ENCODE results near the gene RHCE. TPM values are rescaled to one million over a fixed set of nuclear protein-coding genes. Genes with fewer than 3 reads are reported as not detected.
"Not testable (repeated sequence)": the region's sequence is repeated elsewhere in the genome, so short reads cannot be mapped to it uniquely, and the experiment has no call there.

Gene RHCE
- total and polyA plus RNA-seq, 9 of the 15 experiments (the other 6 are each of a cell fraction or from before 2014, with no cell fraction given) = 5.4 to 31.5 (median 12.6) TPM

GRCh38 chr1:25322127-25322526, 98.5 kb downstream of the RHCE start:
- ATAC-seq = peak; percentile 86
- H3K27me3 ChIP-seq (ENCODE audit: control insufficient read depth in 2 of 2, insufficient read depth in 2 of 2, low read length in 2 of 2); H3K79me2 ChIP-seq (ENCODE audit: control insufficient read depth, insufficient read depth, low read length); H3K9ac ChIP-seq (ENCODE audit: insufficient read depth in 1 of 2, low read depth in 2 of 2, low read length in 2 of 2); in situ Hi-C loops (cut with MboI); H3K36me3 ChIP-seq (ENCODE audit: control insufficient read depth, insufficient read depth, low read length); POLR2A ChIA-PET; H3K9me1 ChIP-seq (ENCODE audit: control insufficient read depth, insufficient read depth, low read length); H3K27ac ChIP-seq (ENCODE audit: extremely low read depth, low read depth, low read length); CTCF ChIA-PET (ENCODE audit: low intra/inter-chr PET ratio); intact Hi-C loops (cut with micrococcal nuclease); H3K4me3 ChIP-seq; H3K9me3 ChIP-seq (replicated peaks; ENCODE audit: control insufficient read depth, insufficient read depth, low read depth, low read length); H2AFZ ChIP-seq (ENCODE audit: low read depth, low read length); H3K4me1 ChIP-seq (replicated peaks in 1 of 2; ENCODE audit: control insufficient read depth in 2 of 2, insufficient read depth in 2 of 2, low read length in 2 of 2); BruUV-seq (replicated peaks); H4K20me1 ChIP-seq (replicated peaks; ENCODE audit: control insufficient read depth, insufficient read depth, low read length); TF ChIP-seq MYC (CRISPR knock-in tag; IDR thresholded peaks at IDR 0.05; ENCODE audit: borderline replicate concordance, low read depth): not testable (repeated sequence)
- 0 out of 2 replicates have a peak overlapping the region, but pooled peaks have one; percentile 18 for H3K4me2 ChIP-seq (ENCODE audit: insufficient read depth, low read length)
- peak in 1 of 4 experiments; percentile 80 for DNase-seq (ENCODE audit: extremely low read depth in 1 of 4, low spot score in 3 of 4)
- peak; percentile 90 for FAIRE-seq
- 0% methylated on average over 4 of the region's 9 CpGs for whole genome bisulfite sequencing (ENCODE audit: insufficient coverage, low coverage, missing lambda C conversion rate)
- TF ChIP-seq CREM (IDR thresholded peaks at IDR 0.05; ENCODE audit: low read depth) (0 out of 2 replicates have a peak, but pooled peaks have one; percentile 12), SOX6 (IDR thresholded peaks at IDR 0.05) (peak; percentile 28; the same call in 1 of the 2 replicates), MEIS2 (IDR thresholded peaks at IDR 0.05; ENCODE audit: partially characterized antibody) (peak; percentile 75), ADNP (tag; IDR thresholded peaks at IDR 0.05) (peak; percentile 72; the same call in 1 of the 2 replicates), BCOR (IDR thresholded peaks at IDR 0.05) (0 out of 2 replicates have a peak, but pooled peaks have one; percentile 10), MYC (IDR thresholded peaks at IDR 0.05; ENCODE audit: low read depth, low read length) (0 out of 2 replicates have a peak, but pooled peaks have one; percentile 19), SMAD4 (CRISPR knock-in tag; conservative IDR thresholded peaks at IDR 0.05) (peak; percentile 54), KDM1A (IDR thresholded peaks at IDR 0.05) (peak in 1 of 2 experiments; percentile 19; a peak in 1 of 4 replicates), CTBP1 (IDR thresholded peaks at IDR 0.05; ENCODE audit: borderline replicate concordance) (0 out of 2 replicates have a peak, but pooled peaks have one; percentile 43), TRIM24 (IDR thresholded peaks at IDR 0.05) (peak in 1 of 2 experiments; percentile 10; a peak in 1 of 4 replicates), L3MBTL2 (IDR thresholded peaks at IDR 0.05) (peak; percentile 20; the same call in 1 of the 2 replicates), CBFA2T2 (conservative IDR thresholded peaks at IDR 0.05) (peak; percentile 51), NCOR1 (IDR thresholded peaks at IDR 0.05) (0 out of 2 replicates have a peak, but pooled peaks have one; percentile 18), ZNF766 (CRISPR knock-in tag; conservative IDR thresholded peaks at IDR 0.05) (peak; percentile 99), TAL1 (IDR thresholded peaks at IDR 0.05) (peak; percentile 38; the same call in 1 of the 2 replicates), TCF3 (CRISPR knock-in tag; IDR thresholded peaks at IDR 0.05) (peak; percentile 52), CXXC5 (CRISPR knock-in tag; IDR thresholded peaks at IDR 0.05) (peak; percentile 37), NFIC (IDR thresholded peaks at IDR 0.05) (peak; percentile 11; the same call in 1 of the 2 replicates), ARID1B (IDR thresholded peaks at IDR 0.05) (peak; percentile 30), CBFA2T3 (IDR thresholded peaks at IDR 0.05) (peak; percentile 49)
- TF ChIP-seq, protein P1, sequence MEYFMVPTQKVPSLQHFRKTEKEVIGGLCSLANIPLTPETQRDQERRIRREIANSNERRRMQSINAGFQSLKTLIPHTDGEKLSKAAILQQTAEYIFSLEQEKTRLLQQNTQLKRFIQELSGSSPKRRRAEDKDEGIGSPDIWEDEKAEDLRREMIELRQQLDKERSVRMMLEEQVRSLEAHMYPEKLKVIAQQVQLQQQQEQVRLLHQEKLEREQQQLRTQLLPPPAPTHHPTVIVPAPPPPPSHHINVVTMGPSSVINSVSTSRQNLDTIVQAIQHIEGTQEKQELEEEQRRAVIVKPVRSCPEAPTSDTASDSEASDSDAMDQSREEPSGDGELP (CRISPR knock-in tag; IDR thresholded peaks at IDR 0.05; ENCODE audit: borderline replicate concordance) = peak; percentile 46; the same call in 1 of the 2 replicates
- TF ChIP-seq, protein P2, sequence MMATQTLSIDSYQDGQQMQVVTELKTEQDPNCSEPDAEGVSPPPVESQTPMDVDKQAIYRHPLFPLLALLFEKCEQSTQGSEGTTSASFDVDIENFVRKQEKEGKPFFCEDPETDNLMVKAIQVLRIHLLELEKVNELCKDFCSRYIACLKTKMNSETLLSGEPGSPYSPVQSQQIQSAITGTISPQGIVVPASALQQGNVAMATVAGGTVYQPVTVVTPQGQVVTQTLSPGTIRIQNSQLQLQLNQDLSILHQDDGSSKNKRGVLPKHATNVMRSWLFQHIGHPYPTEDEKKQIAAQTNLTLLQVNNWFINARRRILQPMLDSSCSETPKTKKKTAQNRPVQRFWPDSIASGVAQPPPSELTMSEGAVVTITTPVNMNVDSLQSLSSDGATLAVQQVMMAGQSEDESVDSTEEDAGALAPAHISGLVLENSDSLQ (IDR thresholded peaks at IDR 0.05) = peak; percentile 80
- TF ChIP-seq, protein P3, sequence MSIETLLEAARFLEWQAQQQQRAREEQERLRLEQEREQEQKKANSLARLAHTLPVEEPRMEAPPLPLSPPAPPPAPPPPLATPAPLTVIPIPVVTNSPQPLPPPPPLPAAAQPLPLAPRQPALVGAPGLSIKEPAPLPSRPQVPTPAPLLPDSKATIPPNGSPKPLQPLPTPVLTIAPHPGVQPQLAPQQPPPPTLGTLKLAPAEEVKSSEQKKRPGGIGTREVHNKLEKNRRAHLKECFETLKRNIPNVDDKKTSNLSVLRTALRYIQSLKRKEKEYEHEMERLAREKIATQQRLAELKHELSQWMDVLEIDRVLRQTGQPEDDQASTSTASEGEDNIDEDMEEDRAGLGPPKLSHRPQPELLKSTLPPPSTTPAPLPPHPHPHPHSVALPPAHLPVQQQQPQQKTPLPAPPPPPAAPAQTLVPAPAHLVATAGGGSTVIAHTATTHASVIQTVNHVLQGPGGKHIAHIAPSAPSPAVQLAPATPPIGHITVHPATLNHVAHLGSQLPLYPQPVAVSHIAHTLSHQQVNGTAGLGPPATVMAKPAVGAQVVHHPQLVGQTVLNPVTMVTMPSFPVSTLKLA (conservative IDR thresholded peaks at IDR 0.05) = 0 out of 4 replicates have a peak, but pooled peaks of 1 of the 2 experiments have one; percentile 30

Data from K562 (cell line).